ENCODE data around the gene EIPR1.

The EIPR1 gene

DNA sequence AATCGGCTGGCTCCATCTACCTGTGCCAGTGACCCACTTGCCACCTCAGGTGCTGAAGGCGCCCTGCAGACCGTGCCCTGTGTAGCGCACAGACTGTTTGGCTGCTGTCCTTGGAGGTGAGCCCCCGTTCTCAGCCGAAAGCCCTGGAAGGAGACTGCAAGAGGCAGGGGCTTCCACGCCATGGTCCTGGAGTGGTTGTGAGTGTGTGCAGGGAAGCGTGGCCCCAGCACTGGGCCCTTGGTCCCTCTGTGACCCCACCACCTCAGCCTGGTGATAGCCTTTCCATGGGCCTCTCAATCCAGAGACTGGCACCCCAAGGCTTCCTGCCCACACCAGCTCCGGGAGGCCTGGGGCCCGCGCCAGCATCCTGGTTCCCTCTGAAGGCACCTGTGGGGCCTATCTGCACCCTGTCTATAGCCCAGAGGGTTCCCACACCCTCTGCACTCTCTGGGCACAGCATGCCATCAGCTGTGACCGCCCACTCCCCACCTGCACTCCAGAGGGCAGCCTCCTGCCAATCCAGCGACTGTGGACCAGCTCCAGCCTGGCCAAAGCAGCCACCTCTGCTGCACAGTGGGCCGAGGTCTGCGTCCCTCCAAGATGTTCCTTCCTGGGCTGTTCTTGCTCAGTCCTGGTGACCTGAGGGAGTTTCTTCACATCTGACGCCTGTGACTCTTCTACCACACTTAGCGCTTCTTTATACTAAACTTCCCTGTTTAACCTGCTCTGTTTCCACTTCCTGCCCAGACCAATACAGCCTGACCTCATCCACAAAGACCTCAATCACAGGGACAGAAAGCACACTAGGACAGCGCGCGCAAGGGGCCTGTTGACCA, 109.5 kb downstream of the EIPR1 start:
- DNase-seq (ENCODE audit: low read depth), result no peak

DNA sequence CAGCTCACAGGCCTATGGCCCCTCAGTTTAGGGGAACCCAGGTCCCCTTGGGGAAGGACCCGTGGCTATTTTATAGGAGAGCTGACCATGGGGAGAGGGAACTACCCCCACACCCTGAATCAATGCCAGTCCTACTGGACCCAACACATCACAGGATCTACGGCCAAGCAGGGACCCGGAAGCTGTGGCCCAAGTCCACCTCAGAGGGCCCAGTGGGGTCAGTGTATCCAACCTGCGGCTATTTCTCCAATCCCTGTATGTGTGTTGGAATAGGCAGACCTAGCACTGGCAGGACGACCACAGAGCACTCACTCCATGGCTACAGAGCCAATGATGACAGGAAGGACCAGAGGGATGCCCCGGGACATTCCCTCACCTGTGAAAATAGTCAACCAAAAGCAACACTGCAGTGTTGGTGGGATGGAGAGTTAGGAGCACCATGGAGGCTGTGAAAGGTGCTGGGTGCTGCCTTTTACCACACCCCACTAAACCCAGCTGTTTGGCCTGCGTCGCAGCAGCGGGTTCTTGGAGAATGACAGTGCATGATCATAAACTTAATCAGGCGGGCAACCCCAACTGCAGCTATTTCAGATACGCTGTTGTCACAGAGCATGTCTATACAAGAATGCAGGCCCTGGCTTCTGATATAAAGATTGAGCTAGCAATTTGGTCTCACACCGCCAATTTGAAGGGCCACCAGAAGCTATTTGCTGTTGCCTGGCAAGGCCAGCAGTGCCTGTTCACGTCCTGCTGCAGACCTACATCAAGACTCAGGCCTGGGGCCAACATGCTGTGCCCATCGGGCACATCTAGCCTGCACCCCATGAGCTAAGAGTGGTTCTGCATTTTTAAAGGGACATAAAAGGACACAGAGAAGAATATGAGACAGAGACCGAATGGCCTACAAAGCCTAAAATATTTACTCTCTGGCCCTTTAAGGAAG, 110.4 kb downstream of the EIPR1 start:
- no peak for DNase-seq (ENCODE audit: low read depth)

DNA sequence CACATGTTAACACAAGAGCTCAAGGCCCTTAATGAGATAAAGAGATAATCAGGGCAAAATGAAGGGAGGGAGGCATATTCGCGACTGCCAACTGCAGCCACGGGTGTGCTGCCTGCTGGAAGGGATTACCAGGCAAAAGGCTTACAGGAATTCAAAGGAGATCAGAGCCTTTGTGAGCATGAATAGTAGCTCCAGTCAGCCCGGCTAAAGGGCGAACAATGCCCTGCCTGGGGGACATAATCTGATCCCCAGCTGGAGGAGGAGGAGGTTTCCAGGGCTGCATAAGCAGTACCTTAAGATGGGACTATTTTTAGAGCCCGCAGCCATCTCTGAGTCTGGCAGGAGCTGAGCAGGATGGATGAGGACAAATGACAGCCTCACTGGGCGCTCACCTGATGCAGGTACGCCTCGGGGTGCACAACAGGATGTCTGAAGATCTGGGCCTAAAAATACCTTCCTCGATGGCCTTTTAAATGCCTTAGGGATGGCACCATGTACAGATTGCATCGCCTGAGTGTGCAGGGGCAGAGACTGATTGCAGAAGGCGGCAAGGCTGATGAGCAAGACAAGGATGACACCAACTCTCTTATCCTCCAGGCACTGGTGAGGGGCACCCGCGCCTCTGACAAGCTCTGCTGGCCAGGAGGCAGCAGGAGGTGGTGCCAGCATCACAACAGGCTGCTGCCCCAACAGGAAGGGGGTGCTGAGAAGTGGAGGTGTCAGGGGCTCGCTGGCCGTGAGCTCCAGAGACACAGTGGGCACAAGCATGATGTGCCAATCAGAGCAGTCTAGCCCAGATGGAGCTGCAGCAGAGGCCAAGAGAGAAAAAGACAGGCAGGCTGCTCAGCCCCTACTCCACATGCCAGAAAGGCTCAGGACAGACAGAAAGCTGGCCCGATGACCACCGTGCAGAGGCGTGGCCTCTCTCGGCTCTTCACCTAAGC, 111.4 kb downstream of the EIPR1 start:
- no peak for DNase-seq (ENCODE audit: low read depth)

DNA sequence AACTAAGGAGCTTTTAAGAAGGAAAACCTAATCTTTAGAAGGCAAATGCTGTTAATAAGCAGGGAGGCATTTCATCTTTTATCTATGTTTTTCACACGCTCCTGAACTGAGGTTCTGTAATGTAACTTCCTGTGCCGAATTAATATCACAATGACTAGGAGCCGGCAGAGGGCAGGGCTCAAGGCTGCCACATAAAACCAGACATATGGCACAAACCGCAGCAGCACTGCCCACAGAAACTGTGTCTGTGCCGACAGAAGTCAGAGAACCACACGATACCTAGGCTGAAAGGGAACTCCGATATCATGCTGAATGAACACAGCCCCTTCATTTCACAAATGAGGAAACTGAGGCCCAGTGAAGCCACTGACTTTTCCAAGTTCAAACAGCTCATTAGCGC, 112.1 kb downstream of the EIPR1 start:
- no peak for DNase-seq (ENCODE audit: low read depth)

DNA sequence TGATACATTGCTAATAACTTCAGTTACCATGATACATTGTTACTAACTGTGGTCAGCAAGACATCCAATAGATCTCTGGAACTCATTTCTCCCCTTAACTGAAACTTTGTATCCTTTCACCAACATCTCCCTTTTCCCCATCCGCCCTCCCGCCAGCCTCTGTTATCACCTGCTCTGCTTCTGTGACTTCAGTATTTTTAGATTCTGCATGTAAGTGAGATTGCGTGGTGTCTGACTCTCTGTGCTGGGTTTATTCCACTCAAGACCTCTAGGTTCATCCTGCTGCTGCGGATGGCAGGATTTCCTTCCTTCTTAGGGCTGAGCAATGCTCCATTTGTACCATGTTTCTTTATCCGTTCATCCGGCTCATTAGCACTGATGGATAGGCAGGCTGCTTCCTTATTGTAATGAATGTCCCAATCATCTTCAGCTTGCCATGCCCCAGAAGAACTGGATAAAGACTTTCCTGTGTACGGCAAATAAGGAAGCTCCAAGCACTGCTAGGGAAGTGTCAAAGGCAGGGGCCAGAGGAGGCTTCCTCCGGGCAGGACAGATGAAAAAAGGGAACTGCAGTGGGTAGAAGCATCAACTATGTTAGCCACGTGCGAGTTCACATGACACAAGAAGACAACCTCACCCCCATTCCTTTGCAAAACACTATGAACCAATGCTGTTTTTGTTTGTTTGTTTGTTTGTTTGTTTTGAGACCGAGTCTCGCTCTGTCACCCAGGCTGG, 113.4 kb downstream of the EIPR1 start:
- DNase-seq (ENCODE audit: low read depth), result no peak

DNA sequence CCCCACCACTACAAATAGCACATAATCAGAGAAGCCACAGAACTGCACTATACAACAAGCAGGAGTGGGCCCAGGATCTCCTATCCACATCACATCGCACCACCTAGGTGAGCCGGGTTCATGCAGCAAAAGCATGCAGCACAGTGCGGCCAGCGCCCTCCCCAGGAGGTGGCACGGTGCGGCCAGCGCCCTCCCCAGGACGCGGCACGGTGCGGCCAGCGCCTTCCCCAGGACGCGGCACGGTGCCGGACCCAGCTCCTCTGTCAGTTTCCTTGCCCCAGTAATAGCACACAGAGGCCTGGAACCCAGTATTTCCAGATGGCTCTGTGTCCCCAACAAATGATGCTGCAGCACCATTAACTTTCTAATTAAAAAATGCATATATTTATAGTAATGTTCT, 114.1 kb downstream of the EIPR1 start:
- no peak for DNase-seq (ENCODE audit: low read depth)

DNA sequence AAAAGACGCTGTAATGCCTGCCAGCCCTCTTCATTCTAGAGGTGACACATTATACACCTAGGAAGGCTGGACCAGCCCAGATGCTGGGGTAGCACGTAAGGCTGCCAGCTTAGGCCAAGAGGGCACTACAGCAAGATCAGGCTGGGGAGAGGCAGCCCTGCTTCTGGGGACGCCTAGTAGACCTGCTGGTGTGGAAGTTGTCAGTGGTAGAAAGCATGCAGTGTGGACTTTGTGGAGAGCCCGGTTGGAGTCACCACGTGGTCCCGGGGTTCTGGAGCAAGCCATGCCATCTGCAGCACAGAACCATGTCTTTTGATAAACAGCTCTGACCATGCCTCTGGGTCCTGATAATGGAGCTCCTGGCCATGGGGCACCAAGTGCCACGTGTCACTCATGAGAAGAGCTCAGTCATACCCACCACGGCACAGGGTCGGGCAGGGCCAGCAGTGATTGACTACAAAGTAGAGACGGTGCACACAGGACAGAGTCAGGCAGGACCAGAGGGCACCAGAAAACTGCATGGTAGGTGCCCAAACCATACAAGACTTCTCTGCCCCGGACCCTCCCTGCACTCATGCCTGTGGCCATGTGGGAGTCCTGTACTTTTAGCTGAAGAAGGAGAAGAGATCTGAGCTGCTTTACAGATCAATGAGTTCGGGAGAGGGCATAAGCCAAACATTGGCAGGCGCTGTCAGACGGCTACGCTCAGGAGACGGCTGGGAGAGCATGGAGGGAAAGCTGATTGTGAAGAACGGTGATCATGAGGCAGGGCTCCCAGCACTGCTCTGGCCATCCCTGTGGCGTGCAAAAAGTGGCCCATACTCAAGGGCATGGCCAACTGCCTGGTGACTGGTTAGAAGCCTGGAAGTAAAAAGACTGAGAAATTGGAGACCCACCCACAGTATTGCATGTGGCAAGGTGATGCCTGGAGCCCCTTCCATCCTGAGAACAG, 114.9 kb downstream of the EIPR1 start:
- DNase-seq (ENCODE audit: low read depth), result no peak

DNA sequence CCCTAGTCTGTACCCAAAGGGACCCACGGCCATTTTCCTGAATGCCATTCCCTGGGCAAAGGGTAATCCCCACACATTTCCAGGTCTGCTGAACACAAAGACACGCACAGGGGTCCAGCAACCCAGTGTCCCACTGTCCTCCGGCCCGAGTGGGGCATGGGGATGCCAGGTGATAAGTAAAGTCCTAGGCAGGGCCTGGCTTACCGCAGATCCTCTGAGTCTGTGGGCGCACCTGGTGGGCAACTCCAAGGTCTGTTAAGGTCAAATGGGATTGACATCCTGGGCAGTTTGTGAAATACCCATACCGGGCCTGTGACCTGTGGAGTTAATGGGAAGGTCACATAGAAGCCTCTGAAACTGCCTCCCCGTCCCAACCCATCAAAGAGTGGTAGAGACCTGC, 116.1 kb downstream of the EIPR1 start:
- no peak for DNase-seq (ENCODE audit: low read depth)

DNA sequence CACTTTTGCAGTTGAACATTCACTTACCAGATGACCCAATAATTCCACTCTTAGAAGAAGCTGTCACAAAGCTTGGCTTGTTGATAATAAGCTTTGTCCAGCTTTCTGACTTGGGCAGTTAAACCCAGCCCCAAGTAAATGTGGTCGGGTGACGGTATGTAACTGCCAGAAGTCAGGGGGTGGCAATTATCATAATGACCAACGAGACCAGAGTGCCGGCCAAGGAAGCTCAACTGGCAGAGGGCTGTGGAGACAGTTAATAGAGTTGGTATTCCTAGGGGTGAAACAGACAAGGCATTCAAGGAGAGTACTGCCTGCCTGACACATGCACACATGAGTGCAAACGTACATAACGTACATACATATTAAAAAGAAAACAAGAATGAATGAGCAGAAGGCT, 116.7 kb downstream of the EIPR1 start:
- DNase-seq (ENCODE audit: low read depth), result peak; percentile 14

DNA sequence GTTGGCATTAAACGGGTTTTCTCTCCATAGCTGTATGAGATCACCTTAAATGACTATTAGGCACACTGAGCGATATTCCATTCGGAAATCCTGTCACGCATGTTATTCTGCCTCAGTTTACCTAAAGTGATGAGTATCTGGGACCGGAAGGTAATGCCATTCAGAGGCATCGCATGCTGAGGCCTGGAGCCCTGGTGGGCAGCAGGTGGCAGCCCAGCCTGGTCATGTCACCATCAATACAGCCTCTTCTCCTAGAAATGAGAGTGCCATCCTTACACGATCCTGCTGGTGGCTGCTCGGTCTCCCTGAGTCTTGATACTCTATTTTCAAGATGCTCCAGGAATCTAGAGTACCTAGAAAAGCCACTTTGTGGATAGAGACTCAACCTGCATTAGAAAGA, 119.8 kb downstream of the EIPR1 start:
- no peak for DNase-seq (ENCODE audit: low read depth)

DNA sequence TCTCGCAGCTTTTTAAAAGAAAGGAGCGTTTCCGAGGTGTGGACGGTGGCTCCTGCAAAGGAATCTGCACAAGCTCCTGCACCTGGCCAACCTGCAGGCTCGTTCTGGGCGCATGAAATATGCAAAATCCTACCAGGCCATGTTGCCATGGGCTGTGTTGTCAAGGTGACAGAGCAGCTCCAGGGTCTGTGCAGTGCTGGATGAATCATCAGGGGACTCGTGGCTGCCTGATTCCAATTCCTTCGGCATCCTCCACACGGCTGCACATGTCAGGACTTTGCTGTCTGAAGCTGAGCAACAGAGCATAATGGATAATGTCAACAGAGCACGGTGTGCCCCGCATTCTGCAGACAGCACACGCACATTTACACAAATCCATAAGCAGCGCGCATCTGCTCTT, 120.5 kb downstream of the EIPR1 start:
- DNase-seq (ENCODE audit: low read depth), result no peak

DNA sequence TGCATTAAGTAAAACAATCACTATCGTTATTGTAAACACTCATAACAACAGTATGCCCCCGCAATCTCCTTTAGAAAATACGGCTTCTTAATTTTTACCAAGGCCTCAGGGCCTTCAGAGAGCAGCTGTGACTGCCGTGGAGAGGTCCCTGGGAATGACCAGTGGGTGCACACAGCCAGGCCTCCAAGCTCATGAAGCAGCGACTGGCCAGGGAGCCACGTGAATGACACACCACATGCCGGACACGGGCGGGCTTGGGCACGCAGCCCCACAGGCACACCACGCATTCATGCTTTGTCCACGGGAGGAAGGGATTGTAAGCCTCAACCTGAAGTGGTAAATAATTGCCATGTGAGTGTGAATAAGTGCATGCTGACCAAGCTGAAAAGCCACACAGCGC, 121.0 kb downstream of the EIPR1 start:
- no peak for DNase-seq (ENCODE audit: low read depth)

DNA sequence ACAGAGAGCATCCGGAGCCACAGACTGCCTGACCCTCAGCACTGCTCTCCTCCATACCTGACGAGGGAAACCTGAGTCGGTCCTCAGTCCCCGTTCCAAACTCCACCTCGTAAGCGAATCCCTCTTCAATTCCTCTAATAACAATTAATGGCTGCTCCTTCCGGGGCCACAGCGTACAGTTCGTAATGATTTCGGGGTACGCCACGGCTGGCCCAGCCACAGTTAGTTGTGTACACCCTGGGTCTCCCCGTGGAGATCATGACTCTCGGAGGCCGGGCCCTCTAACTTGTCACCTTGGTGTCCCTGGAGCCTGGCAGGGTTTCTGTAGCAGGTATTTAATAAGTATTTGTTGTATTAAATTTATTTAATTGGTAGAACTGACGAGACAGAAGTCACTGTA, 121.5 kb downstream of the EIPR1 start:
- DNase-seq (ENCODE audit: low read depth), result no peak

DNA sequence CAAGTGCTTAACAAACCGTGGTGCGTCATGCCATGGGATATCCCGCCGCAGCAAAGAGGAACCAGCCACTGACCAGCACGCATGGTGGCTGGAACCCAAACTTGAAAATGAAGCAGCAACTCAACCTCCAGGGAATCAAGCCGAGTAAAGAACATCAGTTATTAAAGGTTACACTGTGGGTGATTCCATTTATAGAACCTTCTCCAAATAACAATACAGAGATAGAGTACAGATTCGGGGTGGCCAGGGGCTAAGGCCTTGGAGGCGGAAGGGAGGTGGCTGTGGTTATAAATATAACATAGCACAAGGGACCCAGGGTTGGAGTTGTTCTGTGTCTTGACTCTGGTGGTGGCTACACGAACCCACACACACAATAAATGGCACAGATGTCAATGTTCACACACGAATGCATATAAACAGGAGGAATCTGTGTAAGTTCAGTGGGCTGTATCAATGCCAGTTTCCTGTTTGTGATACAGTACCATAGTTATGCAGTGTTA, 123.1 kb downstream of the EIPR1 start:
- no peak for DNase-seq (ENCODE audit: low read depth)

DNA sequence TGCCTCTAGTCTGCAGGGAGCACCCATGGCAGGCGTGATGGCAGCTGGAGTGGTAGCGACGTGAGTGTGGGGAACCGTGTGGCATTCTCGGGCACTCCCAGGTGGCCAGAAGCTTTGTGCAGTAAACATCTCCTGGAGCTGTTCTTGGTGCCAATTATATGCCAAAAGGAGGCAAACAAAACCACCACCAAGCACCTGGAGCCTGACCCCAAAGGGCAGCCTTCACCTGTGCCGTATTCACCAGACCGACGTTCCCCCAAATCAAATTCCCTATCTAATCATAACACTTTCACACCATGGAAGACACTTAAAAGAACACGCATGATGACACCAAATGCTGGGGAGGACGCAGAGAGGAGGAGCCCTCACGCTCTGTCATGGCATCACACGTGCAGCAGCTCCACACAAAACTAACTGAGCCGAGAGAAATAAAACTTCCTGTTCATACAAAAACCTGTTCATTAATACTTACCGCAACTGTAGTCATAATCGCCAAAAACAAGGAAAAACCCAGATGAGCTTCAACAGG, 123.6 kb downstream of the EIPR1 start:
- no peak for DNase-seq (ENCODE audit: low read depth)

DNA sequence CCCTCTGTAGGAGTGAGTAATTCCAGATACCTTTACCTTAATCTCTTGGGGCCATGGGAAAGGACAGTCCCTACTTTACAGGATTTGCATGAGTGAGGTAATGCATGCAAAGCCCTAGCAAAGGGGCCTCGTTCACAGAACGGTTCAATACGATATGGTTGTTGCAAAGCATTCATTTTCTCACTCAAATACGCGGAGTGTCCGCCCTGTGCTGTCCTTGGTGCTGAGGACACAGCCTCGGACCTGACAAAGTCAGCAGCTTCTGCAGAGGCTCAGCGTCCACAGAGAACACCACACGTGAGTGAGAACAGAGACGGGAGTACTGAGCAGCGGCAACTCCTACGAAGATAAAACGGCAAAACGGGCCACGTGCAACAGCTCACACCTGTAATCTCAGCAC, 125.7 kb downstream of the EIPR1 start:
- no peak for DNase-seq (ENCODE audit: low read depth)

DNA sequence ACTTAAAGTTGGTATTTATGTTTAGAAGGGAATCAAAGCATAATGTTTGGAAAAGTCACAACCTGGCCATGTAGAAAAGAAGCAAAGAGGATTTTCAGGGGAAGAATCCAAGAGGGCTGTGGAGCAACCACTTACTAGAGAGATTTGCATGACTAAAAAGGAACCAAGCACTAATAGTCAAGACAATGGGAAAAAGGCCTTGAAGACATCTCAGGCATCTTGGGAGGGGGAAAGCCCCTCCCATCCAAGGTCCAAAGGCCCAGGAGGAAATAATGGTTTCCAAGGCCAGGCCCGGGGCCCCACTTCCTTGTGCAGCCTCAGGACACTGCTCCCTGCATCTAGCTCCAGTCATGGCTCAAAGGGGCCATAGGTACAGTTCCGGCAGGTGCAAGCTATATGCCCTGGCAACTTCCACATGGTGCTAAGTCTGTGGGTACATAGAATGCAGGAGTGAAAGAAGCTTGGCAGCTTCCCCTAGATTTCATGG, 128.1 kb downstream of the EIPR1 start:
- DNase-seq (ENCODE audit: low read depth), result no peak

DNA sequence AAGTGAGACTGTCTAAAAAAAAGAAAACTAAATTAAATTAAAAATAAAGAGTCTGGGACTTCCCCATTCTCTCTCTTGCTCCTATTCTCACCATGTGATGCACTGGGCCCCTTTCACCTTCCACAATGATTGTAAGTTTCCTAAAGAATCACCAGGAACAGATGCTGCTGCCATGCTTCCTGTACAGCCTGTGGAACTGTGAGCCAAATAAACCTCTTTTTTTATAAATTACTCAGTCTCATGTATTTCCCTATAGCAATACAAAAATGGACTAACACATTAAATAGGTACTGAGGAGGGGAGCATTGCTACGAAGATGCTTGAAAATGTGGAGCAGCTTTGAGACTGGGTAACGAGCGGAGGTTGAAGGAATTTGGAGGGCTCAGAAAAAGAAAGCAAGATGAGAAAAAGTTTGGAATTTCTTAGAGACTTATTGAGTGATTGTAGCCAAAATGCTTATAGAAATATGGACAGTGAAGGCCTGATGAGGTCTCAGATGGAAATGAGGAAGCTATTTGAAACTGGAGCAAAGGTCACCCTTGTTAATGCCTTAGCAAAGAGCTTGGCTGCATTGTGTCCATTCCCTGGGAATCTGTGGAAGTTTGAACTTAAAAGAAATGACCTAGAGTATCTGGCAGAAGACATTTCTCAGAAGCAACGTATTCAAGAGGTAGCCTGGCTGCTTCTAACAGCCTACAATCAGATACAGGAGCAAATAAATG, 128.7 kb downstream of the EIPR1 start:
- DNase-seq (ENCODE audit: low read depth), result no peak
